Heart right ventricle (tissue), 16 donors: ENCODE data around the gene SAFB2. TPM values are rescaled to one million over a fixed set of nuclear protein-coding genes. Genes with fewer than 3 reads are reported as not detected.

Experiments
- ATAC-seq, 8 donors: fragments of 200-7000 bp; cut with Tn5 transposase; one replicate each; pipeline ENCODE4 v1.9.1; 2020; ENCODE audit warnings: mild to moderate bottlenecking in 8 of 8, moderate library complexity in 8 of 8, moderate number of reproducible peaks in 1 of 8
- DNase-seq, 2 donors: peaks; one replicate each; pipeline ENCODE4 v3.0.0-alpha.2; 2020
- H3K27ac ChIP-seq, 10 donors: fragments of 200-600 bp; sonication (generic) in 2 of 10; one replicate each; pipeline versions ENCODE4 v1.5.0 to v1.8.0; 2020 to 2022; ENCODE audit warnings: mild to moderate bottlenecking in 3 of 10
- H3K27me3 ChIP-seq, 7 donors: fragments of 200-600 bp; one replicate each; pipeline ENCODE4 v1.8.0; 2021 to 2022; ENCODE audit warnings: mild to moderate bottlenecking in 2 of 7
- H3K36me3 ChIP-seq, 9 donors: fragments of 200-600 bp; sonication (generic) in 1 of 9; one replicate each; pipeline versions ENCODE4 v1.5.0 to v1.8.0; 2020 to 2022; ENCODE audit warnings: mild to moderate bottlenecking in 2 of 9
- H3K4me1 ChIP-seq, 9 donors: fragments of 200-600 bp; sonication (generic) in 1 of 9; one replicate each; pipeline versions ENCODE4 v1.5.0 to v1.8.0; 2020 to 2022; ENCODE audit warnings: mild to moderate bottlenecking in 4 of 9
- H3K4me3 ChIP-seq, 10 donors: fragments of 200-600 bp; sonication (generic) in 2 of 10; one replicate each; pipeline versions ENCODE4 v1.5.0 to v1.8.0; 2020 to 2022; ENCODE audit warnings: mild to moderate bottlenecking in 7 of 10, moderate library complexity in 2 of 10
- H3K9me3 ChIP-seq, 11 donors: fragments of 200-600 bp in 10 of 11; sonication (generic) in 2 of 11; one replicate each; pipeline versions ENCODE4 v1.5.0 to v1.8.0; 2013 to 2022; ENCODE audit warnings: mild to moderate bottlenecking in 2 of 11, control low read depth in 1 of 11, moderate library complexity in 1 of 11
- WGBS, 2 donors: extraction: QIAGEN DNeasy Blood & Tissue Kit; methylation state at CpG; one replicate each; pipeline ENCODE4 v1.1.7; 2013; ENCODE audit warnings: inconsistent platforms in 1 of 2; 5-methylcytosine and 5-hydroxymethylcytosine counted together
- intact Hi-C, 10 donors: fragments of 100-400 bp; cut with DNase I; formaldehyde crosslinking; loops; one replicate each; pipeline versions ENCODE4 v1.11.1 to v1.14.2; 2022
- polyA plus RNA-seq, 2 donors: library from polyadenylated mRNA; stranded (reverse); fragments of 200-250 nt; gene quantifications; one replicate each; pipeline ENCODE4 v1.2.3, GENCODE V29; 2013
- total RNA-seq, 10 donors: library from RNA; stranded (reverse); fragmentation: NEBNext Ultra II Directional in 3 of 10; extraction: Animal tissue kit (Norgen Biotek cat#: 25700) in 3 of 10; gene quantifications; one replicate each; pipeline versions ENCODE4 v1.2.1 to v1.2.4, GENCODE V29; 2021 to 2023
- TF ChIP-seq, protein P1 (sequence below), 9 donors: fragments of 200-600 bp; sonication (generic) in 2 of 9; IDR thresholded peaks; one replicate each; pipeline versions ENCODE4 v1.5.0 to v1.8.0; 2021 to 2022; ENCODE audit warnings: antibody characterized with exemption in 9 of 9, mild to moderate bottlenecking in 5 of 9, moderate library complexity in 1 of 9
- donor health status: Arrhythmogenic right ventricular cardiomyopathy.
- donor health status: ischemic (EF 13 %, LVEDD 7.1; RV severe dilation, severe dysfunction).
- donor health status: healthy with polysubstance abuse.
- donor health status: DM: no; HTN: yes; CAD: no.
- donor health status: DM: no; HTN: no; CAD: no.
- donor health status: ischemic (EF 25% LVEDD 6.9; RV normal size, moderate dysfunction).
- donor health status: ischemic (EF 25% LVEDD 5.7; RV mildly dilated, moderate dysfunction).
- donor health status: healthy.
- donor health status: DM: yes; HTN: yes; CAD: no.
- donor health status: Ischemic cardiomyopathy.
- donor health status: ischemic (EF 35%, LVEDD 5.7; RV mildly dilated, moderate dysfunction).
- donor health status: nonischemic (EF 11% LVEDD 7.7; RV severe dilation, severe dysfunction).
- donor health status: DM: yes; HTN: yes; CAD: no.
- donor health status: PGD.
- donor health status: ischemic (EF 29% LVEDD 5.4; RV normal size, mild dysfunction).
- donor health status: nonischemic (EF 23%, LVEDD 6.1; RV moderate dilation, normal function).

Gene SAFB2
- total and polyA plus RNA-seq, 12 donors: 30.8 to 80.3 (median 45.9) TPM

DNA sequence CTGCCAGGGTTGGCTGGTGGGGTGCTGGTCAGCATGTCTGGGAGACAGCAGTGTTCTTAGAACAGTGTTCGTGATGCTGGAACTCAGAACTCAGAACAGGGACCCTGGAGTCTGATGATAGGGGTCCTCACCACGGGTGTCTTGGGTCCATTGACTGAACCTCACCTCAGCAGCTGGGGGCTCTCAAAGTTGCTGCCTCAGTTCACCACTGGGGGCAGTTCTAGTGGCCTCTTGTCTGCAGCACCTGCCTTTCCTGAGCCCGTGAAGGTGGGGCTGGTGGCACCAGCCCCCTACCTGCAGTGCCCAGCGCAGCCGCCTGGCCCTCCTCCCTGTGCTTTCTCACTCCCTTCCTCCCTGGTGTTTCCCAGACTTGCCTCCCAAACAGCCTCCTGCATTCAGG, 28.8 kb upstream of the SAFB2 start:
- intact Hi-C loops: no loop called here
- H3K4me1 ChIP-seq: no peaks in the 10 kb centered on the region
- no peak for DNase-seq
- 93 to 95% methylated on average over 5 of the region's 5 CpGs for WGBS, 2 donors
- TF ChIP-seq, protein P1, sequence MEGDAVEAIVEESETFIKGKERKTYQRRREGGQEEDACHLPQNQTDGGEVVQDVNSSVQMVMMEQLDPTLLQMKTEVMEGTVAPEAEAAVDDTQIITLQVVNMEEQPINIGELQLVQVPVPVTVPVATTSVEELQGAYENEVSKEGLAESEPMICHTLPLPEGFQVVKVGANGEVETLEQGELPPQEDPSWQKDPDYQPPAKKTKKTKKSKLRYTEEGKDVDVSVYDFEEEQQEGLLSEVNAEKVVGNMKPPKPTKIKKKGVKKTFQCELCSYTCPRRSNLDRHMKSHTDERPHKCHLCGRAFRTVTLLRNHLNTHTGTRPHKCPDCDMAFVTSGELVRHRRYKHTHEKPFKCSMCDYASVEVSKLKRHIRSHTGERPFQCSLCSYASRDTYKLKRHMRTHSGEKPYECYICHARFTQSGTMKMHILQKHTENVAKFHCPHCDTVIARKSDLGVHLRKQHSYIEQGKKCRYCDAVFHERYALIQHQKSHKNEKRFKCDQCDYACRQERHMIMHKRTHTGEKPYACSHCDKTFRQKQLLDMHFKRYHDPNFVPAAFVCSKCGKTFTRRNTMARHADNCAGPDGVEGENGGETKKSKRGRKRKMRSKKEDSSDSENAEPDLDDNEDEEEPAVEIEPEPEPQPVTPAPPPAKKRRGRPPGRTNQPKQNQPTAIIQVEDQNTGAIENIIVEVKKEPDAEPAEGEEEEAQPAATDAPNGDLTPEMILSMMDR (IDR thresholded peaks at IDR 0.05): no peak
- ATAC-seq: no peak
- peaks cover 9 to 93% (median 86%) of the 10 kb centered on the region in 9 donors for H3K36me3 ChIP-seq
- no peaks in the 10 kb centered on the region for H3K27me3 ChIP-seq
- no peaks in the 10 kb centered on the region for H3K9me3 ChIP-seq
- H3K4me3 ChIP-seq: no peak overlapping the region
- H3K27ac ChIP-seq: no peak overlapping the region

DNA sequence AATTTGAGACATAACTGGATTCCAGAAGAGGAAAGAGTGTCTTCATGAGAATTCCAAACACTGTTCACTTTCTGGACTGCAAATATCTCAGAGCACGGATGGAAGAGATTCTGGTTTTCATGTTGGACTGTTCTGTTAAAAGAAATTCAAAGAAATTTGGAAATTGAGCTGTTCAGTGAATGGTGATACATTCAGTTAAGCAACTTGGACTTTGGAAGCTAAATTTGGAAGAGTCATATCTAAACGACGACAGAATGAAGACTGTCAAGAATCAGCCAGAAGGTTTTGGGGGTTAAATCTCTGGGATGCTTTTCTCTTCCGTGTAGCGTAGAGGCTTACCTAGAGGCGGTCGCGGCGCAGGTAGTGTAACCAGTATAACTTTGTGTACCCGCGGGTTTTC, 25.9 kb upstream of the SAFB2 start:
- 85 to 91% methylated on average over 9 to 10 of the region's 11 CpGs for WGBS, 2 donors
- H3K36me3 ChIP-seq: peaks cover 5 to 93% (median 66%) of the 10 kb centered on the region in 9 donors
- peaks cover 0 to 2% (median 0%) of the 10 kb centered on the region in 9 donors for H3K4me1 ChIP-seq
- ATAC-seq (no peak), DNase-seq (no peak)
- no peak overlapping the region for H3K4me3 ChIP-seq
- no peak overlapping the region for H3K27ac ChIP-seq
- intact Hi-C loops: no loop called here
- no peaks in the 10 kb centered on the region for H3K27me3 ChIP-seq
- TF ChIP-seq, protein P1 (IDR thresholded peaks at IDR 0.05): no peak
- no peaks in the 10 kb centered on the region for H3K9me3 ChIP-seq

DNA sequence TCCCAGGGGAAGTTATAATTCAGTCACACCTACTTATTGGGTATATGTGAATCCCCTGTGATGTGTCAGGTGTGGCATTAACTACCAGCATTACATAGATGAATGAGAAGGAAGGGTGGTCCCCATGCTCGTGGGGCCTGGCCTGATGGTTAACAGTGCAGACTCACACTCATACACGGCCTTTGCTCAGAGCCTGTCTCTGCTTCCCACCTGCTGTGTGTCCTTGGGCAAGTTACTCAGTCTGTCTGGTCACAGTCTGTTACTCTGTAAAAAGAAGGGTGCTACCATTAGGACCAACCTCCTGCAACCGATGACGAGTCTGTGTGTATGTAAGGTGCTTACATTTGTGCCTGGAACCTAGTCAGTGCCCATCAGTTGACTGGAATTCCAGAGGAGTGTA, 24.1 kb upstream of the SAFB2 start:
- Histone ChIP-seq H3K27me3 (no peaks in the 10 kb centered on the region), H3K4me1 (peaks cover 0 to 4% (median 0%) of the 10 kb centered on the region in 9 donors), H3K9me3 (no peaks in the 10 kb centered on the region), H3K27ac (no peak overlapping the region), H3K36me3 (peaks cover 5 to 93% (median 59%) of the 10 kb centered on the region in 9 donors), H3K4me3 (no peak overlapping the region)
- 88 to 93% methylated on average over 4 of the region's 4 CpGs for WGBS, 2 donors
- intact Hi-C loops: no loop called here
- DNase-seq: no peak
- TF ChIP-seq, protein P1 (IDR thresholded peaks at IDR 0.05): no peak
- no peak for ATAC-seq

DNA sequence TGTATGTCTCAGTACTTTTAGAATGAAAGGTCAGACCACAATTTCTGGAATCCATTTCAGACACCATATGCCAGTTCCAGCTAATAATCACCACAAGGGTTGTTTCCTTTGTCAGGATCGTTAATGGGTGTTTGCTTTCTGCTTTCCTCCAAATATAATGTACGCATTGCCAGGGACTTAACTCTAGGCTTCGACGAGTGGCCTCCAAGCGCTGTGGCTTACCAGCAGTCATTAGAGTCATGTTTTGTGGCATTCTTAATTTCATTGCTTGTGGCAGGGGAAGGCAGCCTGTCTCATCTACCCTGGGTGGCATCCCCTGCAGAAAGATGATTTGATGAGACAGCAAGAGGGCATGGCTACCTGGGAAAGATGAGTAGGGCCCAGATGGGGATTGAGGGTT, 22.8 kb upstream of the SAFB2 start:
- TF ChIP-seq, protein P1 (IDR thresholded peaks at IDR 0.05): no peak
- DNase-seq: no peak

More for the DNA sequence above, 22.8 kb upstream of the SAFB2 start:
- Histone ChIP-seq H3K27ac (no peak overlapping the region), H3K4me3 (no peak overlapping the region), H3K9me3 (no peaks in the 10 kb centered on the region), H3K4me1 (peaks cover 0 to 8% (median 0%) of the 10 kb centered on the region in 9 donors), H3K36me3 (peaks cover 2 to 92% (median 51%) of the 10 kb centered on the region in 9 donors), H3K27me3 (no peaks in the 10 kb centered on the region)
- 92% methylated on average over 5 of the region's 5 CpGs for WGBS, 2 donors
- no peak for ATAC-seq
- intact Hi-C loops: no loop called here
